Measurements from ENCODE around the gene DAB2IP.

The DAB2IP gene

GRCh38 chr9:121663591-121663990, 12.2 kb downstream of the DAB2IP start:
- no peak for DNase-seq (ENCODE audit: low read depth)

GRCh38 chr9:121666294-121666693, 14.9 kb downstream of the DAB2IP start:
- no peak for DNase-seq (ENCODE audit: low read depth)

- no peak for DNase-seq (ENCODE audit: low read depth)
Observed at GRCh38 chr9:121667214-121667613, 15.8 kb downstream of the DAB2IP start.

GRCh38 chr9:121667890-121668289, 16.5 kb downstream of the DAB2IP start:
- DNase-seq (ENCODE audit: low read depth) = no peak

GRCh38 chr9:121670431-121670830, 19.0 kb downstream of the DAB2IP start:
- DNase-seq (ENCODE audit: low read depth) = no peak

- DNase-seq (ENCODE audit: low read depth) = no peak
Observed at GRCh38 chr9:121671612-121672155, 20.2 kb downstream of the DAB2IP start.

GRCh38 chr9:121672213-121672612, 20.8 kb downstream of the DAB2IP start:
- DNase-seq (ENCODE audit: low read depth) = no peak

GRCh38 chr9:121672986-121673385, 21.6 kb downstream of the DAB2IP start:
- DNase-seq (ENCODE audit: low read depth) = no peak

- DNase-seq (ENCODE audit: low read depth) = no peak
Observed at GRCh38 chr9:121673576-121673975, 22.1 kb downstream of the DAB2IP start.

GRCh38 chr9:121674017-121674416, 22.6 kb downstream of the DAB2IP start:
- no peak for DNase-seq (ENCODE audit: low read depth)

- DNase-seq (ENCODE audit: low read depth) = no peak
Observed at GRCh38 chr9:121674952-121675351, 23.5 kb downstream of the DAB2IP start.

GRCh38 chr9:121675381-121675780, 23.9 kb downstream of the DAB2IP start:
- DNase-seq (ENCODE audit: low read depth) = no peak

- DNase-seq (ENCODE audit: low read depth) = no peak
Observed at GRCh38 chr9:121675969-121676822, 24.8 kb downstream of the DAB2IP start.

GRCh38 chr9:121676926-121677325, 25.5 kb downstream of the DAB2IP start:
- DNase-seq (ENCODE audit: low read depth) = no peak

GRCh38 chr9:121678501-121679022, 27.1 kb downstream of the DAB2IP start:
- DNase-seq (ENCODE audit: low read depth) = no peak

GRCh38 chr9:121679901-121680635, 28.6 kb downstream of the DAB2IP start:
- no peak for DNase-seq (ENCODE audit: low read depth)

- no peak for DNase-seq (ENCODE audit: low read depth)
Observed at GRCh38 chr9:121681404-121681803, 30.0 kb downstream of the DAB2IP start.

- DNase-seq (ENCODE audit: low read depth) = no peak
Observed at GRCh38 chr9:121682201-121682600, 30.8 kb downstream of the DAB2IP start.

- DNase-seq (ENCODE audit: low read depth) = no peak
Observed at GRCh38 chr9:121682926-121683515, 31.6 kb downstream of the DAB2IP start.

GRCh38 chr9:121683652-121684051, 32.2 kb downstream of the DAB2IP start:
- no peak for DNase-seq (ENCODE audit: low read depth)

GRCh38 chr9:121684381-121685145, 33.1 kb downstream of the DAB2IP start:
- peak; percentile 19 for DNase-seq (ENCODE audit: low read depth)

Measured in activated T-cell treated with anti-CD3 and anti-CD28 coated beads for 48 hours (primary cell).